Effector memory CD4-positive, alpha-beta T cell (primary cell): Measurements from ENCODE around the gene IL25.

Experiments used
- DNase-seq, 3 donors: peaks; one replicate each; pipeline ENCODE4 v3.0.0-alpha.2; 2020
- H3K27ac ChIP-seq: 2 replicates; pipeline ENCODE4 v1.7.0; 2013; ENCODE audit warnings: mild to moderate bottlenecking, low read length, moderate library complexity; ENCODE audit not compliant: insufficient read depth, poor library complexity, severe bottlenecking
- H3K27me3 ChIP-seq: replicated peaks from 2 replicates; pipeline ENCODE4 v1.7.0; 2013; ENCODE audit warnings: mild to moderate bottlenecking, low read length; ENCODE audit not compliant: insufficient read depth, control insufficient read depth, poor library complexity, severe bottlenecking
- H3K36me3 ChIP-seq: 2 replicates; pipeline ENCODE4 v1.7.0; 2013; ENCODE audit warnings: mild to moderate bottlenecking, low read length, moderate library complexity; ENCODE audit not compliant: control insufficient read depth, insufficient read depth
- H3K4me1 ChIP-seq: 2 replicates; pipeline ENCODE4 v1.7.0; 2013; ENCODE audit warnings: low read length, mild to moderate bottlenecking; ENCODE audit not compliant: control insufficient read depth, insufficient read depth, poor library complexity, severe bottlenecking
- H3K4me3 ChIP-seq: 2 replicates; pipeline ENCODE4 v1.7.0; 2013; ENCODE audit warnings: low read length, low read depth, mild to moderate bottlenecking; ENCODE audit not compliant: insufficient read depth, poor library complexity, severe bottlenecking
- H3K9me3 ChIP-seq: 2 replicates; pipeline ENCODE4 v1.7.0; 2013; ENCODE audit warnings: mild to moderate bottlenecking, low read length, moderate library complexity; ENCODE audit not compliant: control insufficient read depth

IL25 gene

GRCh38 chr14:23407516-23408306 lies 35.1 kb downstream of the IL25 start, which contains the start of gene MYH6:
Gene MYH6, minus strand, starts transcription at chr14:23408273. Its CDS starts 1,050 bp downstream, at chr14:23407223.
- no peaks in the 10 kb centered on the region for H3K4me1 ChIP-seq
- no peaks in the 10 kb centered on the region for H3K9me3 ChIP-seq
- H3K36me3 ChIP-seq, result no peaks in the 10 kb centered on the region
- H3K27ac ChIP-seq, result no peak within 1 kb of the TSS
- no peak for DNase-seq
- no peak within 1 kb of the TSS for H3K4me3 ChIP-seq
- no peaks in the 10 kb centered on the region for H3K27me3 ChIP-seq

- Histone ChIP-seq H3K27ac (no peak overlapping the region), H3K9me3 (no peaks in the 10 kb centered on the region), H3K4me1 (no peaks in the 10 kb centered on the region), H3K27me3 (no peaks in the 10 kb centered on the region), H3K36me3 (no peaks in the 10 kb centered on the region), H3K4me3 (no peak overlapping the region)
- DNase-seq, result no peak
Measured at GRCh38 chr14:23408307-23408630, 35.7 kb downstream of the IL25 start.

GRCh38 chr14:23409475-23409874 lies 36.9 kb downstream of the IL25 start:
- Histone ChIP-seq H3K27me3 (no peaks in the 10 kb centered on the region), H3K4me3 (no peak overlapping the region), H3K36me3 (no peaks in the 10 kb centered on the region), H3K9me3 (no peaks in the 10 kb centered on the region), H3K4me1 (no peaks in the 10 kb centered on the region), H3K27ac (no peak overlapping the region)
- DNase-seq, result no peak

- Histone ChIP-seq H3K4me1 (no peaks in the 10 kb centered on the region), H3K27me3 (no peaks in the 10 kb centered on the region), H3K4me3 (no peak overlapping the region), H3K9me3 (no peaks in the 10 kb centered on the region), H3K36me3 (no peaks in the 10 kb centered on the region), H3K27ac (no peak overlapping the region)
- no peak for DNase-seq
Measured at GRCh38 chr14:23409966-23410635, 37.5 kb downstream of the IL25 start.

- Histone ChIP-seq H3K4me3 (no peak overlapping the region), H3K27ac (no peak overlapping the region), H3K4me1 (no peaks in the 10 kb centered on the region), H3K36me3 (no peaks in the 10 kb centered on the region), H3K9me3 (no peaks in the 10 kb centered on the region), H3K27me3 (no peaks in the 10 kb centered on the region)
- DNase-seq, result no peak
Measured at GRCh38 chr14:23411563-23412525, 39.2 kb downstream of the IL25 start.

- Histone ChIP-seq H3K36me3 (no peaks in the 10 kb centered on the region), H3K4me1 (no peaks in the 10 kb centered on the region), H3K4me3 (no peak overlapping the region), H3K9me3 (no peaks in the 10 kb centered on the region), H3K27me3 (no peaks in the 10 kb centered on the region), H3K27ac (no peak overlapping the region)
- DNase-seq, result no peak
Measured at GRCh38 chr14:23413681-23414080, 41.1 kb downstream of the IL25 start.

- no peaks in the 10 kb centered on the region for H3K27me3 ChIP-seq
- H3K4me1 ChIP-seq, result no peaks in the 10 kb centered on the region
- H3K27ac ChIP-seq, result no peak overlapping the region
- H3K36me3 ChIP-seq, result no peaks in the 10 kb centered on the region
- H3K9me3 ChIP-seq, result no peaks in the 10 kb centered on the region
- H3K4me3 ChIP-seq, result no peak overlapping the region
- DNase-seq, result no peak
Measured at GRCh38 chr14:23414254-23414653, 41.6 kb downstream of the IL25 start.

- no peaks in the 10 kb centered on the region for H3K4me1 ChIP-seq
- H3K36me3 ChIP-seq, result no peaks in the 10 kb centered on the region
- H3K4me3 ChIP-seq, result no peak overlapping the region
- DNase-seq, result no peak
- no peaks in the 10 kb centered on the region for H3K9me3 ChIP-seq
- H3K27me3 ChIP-seq, result no peaks in the 10 kb centered on the region
- no peak overlapping the region for H3K27ac ChIP-seq
Measured at GRCh38 chr14:23414906-23415820, 42.6 kb downstream of the IL25 start.
